PC-9 (cell line): Measurements from ENCODE around the gene CDK17. TPM values are rescaled to one million over a fixed set of nuclear protein-coding genes. Genes with fewer than 3 reads are reported as not detected.

Source experiments
- BruUV-seq: library from RNA; stranded (reverse); fragments of 400-500 nt; replicated peaks from 2 replicates; lab custom pipeline; 2021; lab: Mats Ljungman, UMichigan
- CTCF ChIA-PET: fragments of 300-600 bp; sonication (Branson Sonifier 250); formaldehyde crosslinking; loops from one replicate; lab custom pipeline; 2022; ENCODE audit warnings: antibody characterized with exemption; lab: Charles Lee
- POLR2A ChIA-PET: fragments of 300-600 bp; sonication (Branson Sonifier 250); formaldehyde crosslinking; loops from one replicate; lab custom pipeline; 2022; ENCODE audit warnings: antibody characterized with exemption; ENCODE audit not compliant: unreplicated experiment; lab: Charles Lee
- DNase-seq, 2 experiments: peaks; one replicate each; pipeline versions ENCODE4 v3.0.0 to v3.0.0-alpha.2; 2015 to 2022; ENCODE audit warnings: mixed read lengths in 1 of 2
- H2AFZ ChIP-seq: fragments of 200-600 bp; sonication (generic); 2 replicates; pipeline ENCODE4 v1.8.1; 2017; ENCODE audit warnings: antibody characterized with exemption
- H3F3A ChIP-seq: fragments of 200-600 bp; sonication (generic); 2 replicates; pipeline ENCODE4 v1.8.1; 2017; ENCODE audit warnings: antibody characterized with exemption, mild to moderate bottlenecking, low read depth; ENCODE audit not compliant: insufficient read depth
- H3K27ac ChIP-seq: fragments of 200-600 bp; sonication (generic); 2 replicates; pipeline ENCODE4 v1.6.1; 2016; ENCODE audit warnings: mixed run types
- H3K27me3 ChIP-seq: fragments of 200-600 bp; sonication (generic); 2 replicates; pipeline ENCODE4 v1.6.1; 2016; ENCODE audit warnings: low read depth, mixed run types; ENCODE audit not compliant: insufficient read depth
- H3K36me3 ChIP-seq: fragments of 200-600 bp; sonication (generic); 2 replicates; pipeline ENCODE4 v1.6.1; 2016; ENCODE audit warnings: low read depth, mixed run types
- H3K4me1 ChIP-seq: fragments of 200-600 bp; sonication (generic); replicated peaks from 2 replicates; pipeline ENCODE4 v1.6.1; 2016; ENCODE audit warnings: mixed run types; ENCODE audit not compliant: insufficient read depth
- H3K4me2 ChIP-seq: fragments of 200-600 bp; sonication (generic); 2 replicates; pipeline ENCODE4 v1.6.1; 2017; ENCODE audit warnings: mixed run types
- H3K4me3 ChIP-seq: fragments of 200-600 bp; sonication (generic); 2 replicates; pipeline ENCODE4 v1.6.1; 2016; ENCODE audit warnings: mixed run types
- H3K79me2 ChIP-seq: fragments of 200-600 bp; sonication (generic); 2 replicates; pipeline ENCODE4 v1.6.1; 2017; ENCODE audit warnings: low read depth, mixed run types
- H3K9me2 ChIP-seq: fragments of 200-600 bp; sonication (generic); 2 replicates; pipeline ENCODE4 v1.8.1; 2017; ENCODE audit warnings: mild to moderate bottlenecking; ENCODE audit not compliant: insufficient read depth
- H3K9me3 ChIP-seq: fragments of 200-600 bp; sonication (generic); 2 replicates; pipeline ENCODE4 v1.8.1; 2016; ENCODE audit warnings: low read depth; ENCODE audit not compliant: insufficient read depth
- H4K20me1 ChIP-seq: fragments of 200-600 bp; sonication (generic); 2 replicates; pipeline ENCODE4 v1.8.1; 2017; ENCODE audit not compliant: insufficient read depth
- CTCF ChIP-seq: fragments of 200-600 bp; sonication (generic); conservative IDR thresholded peaks from 2 replicates; pipeline ENCODE4 v1.6.1; 2017; ENCODE audit warnings: mixed run types, antibody characterized with exemption, mild to moderate bottlenecking, moderate library complexity
- EZH2 ChIP-seq: fragments of 200-600 bp; sonication (generic); IDR thresholded peaks from 2 replicates; pipeline ENCODE4 v1.8.0; 2017; ENCODE audit warnings: antibody characterized with exemption, low read depth
- intact Hi-C: fragments of 100-400 bp; cut with micrococcal nuclease; formaldehyde crosslinking; loops from one replicate; pipeline ENCODE4 v1.10.0; 2022; ENCODE audit not compliant: unreplicated experiment
- total RNA-seq: library from RNA; stranded (reverse); gene quantifications from 2 replicates; pipeline ENCODE4 v1.2.3, GENCODE V29; 2021

The CDK17 gene
- total RNA-seq, 1 experiment from 2014 or later, result 29.0 TPM

DNA sequence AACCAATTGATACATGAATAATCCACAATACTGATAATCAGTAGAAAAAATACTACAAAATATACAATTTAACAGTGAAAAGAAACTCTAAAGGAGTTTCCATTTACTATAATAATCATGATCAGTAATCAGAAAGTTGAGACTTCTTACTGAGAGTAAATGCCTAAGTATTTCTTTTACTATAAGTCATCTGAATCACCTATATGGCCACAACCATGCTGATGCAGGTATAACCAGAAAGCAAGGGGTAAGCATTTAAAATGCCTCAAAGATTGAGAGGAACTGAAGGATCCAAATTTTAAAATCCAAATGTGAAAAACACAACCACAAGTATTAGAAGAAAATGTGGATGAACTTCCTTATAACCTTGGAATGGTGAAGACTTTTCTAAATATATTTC is 23.4 kb downstream of the CDK17 start:
- no peak for TF ChIP-seq CTCF
- TF ChIP-seq EZH2, result no peak
- H3K4me3 ChIP-seq, result no peak overlapping the region
- no peak for DNase-seq
- ChIA-PET CTCF (no interaction called here), POLR2A (no interaction called here)
- intact Hi-C loops, result no loop called here
- BruUV-seq, result no TSS peak
- H4K20me1 ChIP-seq, result peaks cover 33% of the 10 kb centered on the region; the same call in 1 of the 2 replicates
- no peaks in the 10 kb centered on the region for H3K27me3 ChIP-seq
- H3K4me2 ChIP-seq, result no peak overlapping the region
- H3K9me2 ChIP-seq, result no peaks in the 10 kb centered on the region
- no peaks in the 10 kb centered on the region for H3K4me1 ChIP-seq
- peaks cover 97% of the 10 kb centered on the region for H3K79me2 ChIP-seq
- peaks cover 9% of the 10 kb centered on the region for H3F3A ChIP-seq
- H2AFZ ChIP-seq, result no peak overlapping the region
- peaks cover under 1% of the 10 kb centered on the region; the same call in 1 of the 2 replicates for H3K9me3 ChIP-seq
- no peaks in the 10 kb centered on the region for H3K36me3 ChIP-seq
- H3K27ac ChIP-seq, result no peak overlapping the region

GRCh38 chr12:96375841-96376604 is 24.2 kb downstream of the CDK17 start:
- Histone ChIP-seq H4K20me1 (peaks cover 34% of the 10 kb centered on the region; the same call in 1 of the 2 replicates), H3K79me2 (peaks cover 96% of the 10 kb centered on the region), H3K36me3 (no peaks in the 10 kb centered on the region), H3K9me2 (no peaks in the 10 kb centered on the region), H3K4me1 (no peaks in the 10 kb centered on the region), H3K9me3 (no peaks in the 10 kb centered on the region; the same call in 1 of the 2 replicates), H3K4me2 (no peak overlapping the region), H3K27ac (no peak overlapping the region), H3K27me3 (no peaks in the 10 kb centered on the region), H2AFZ (no peak overlapping the region), H3F3A (peaks cover 17% of the 10 kb centered on the region), H3K4me3 (no peak overlapping the region)
- ChIA-PET POLR2A (no interaction called here), CTCF (no interaction called here)
- intact Hi-C loops, result no loop called here
- no peak for TF ChIP-seq CTCF
- no peak for TF ChIP-seq EZH2
- no peak for DNase-seq
- BruUV-seq, result no TSS peak

DNA sequence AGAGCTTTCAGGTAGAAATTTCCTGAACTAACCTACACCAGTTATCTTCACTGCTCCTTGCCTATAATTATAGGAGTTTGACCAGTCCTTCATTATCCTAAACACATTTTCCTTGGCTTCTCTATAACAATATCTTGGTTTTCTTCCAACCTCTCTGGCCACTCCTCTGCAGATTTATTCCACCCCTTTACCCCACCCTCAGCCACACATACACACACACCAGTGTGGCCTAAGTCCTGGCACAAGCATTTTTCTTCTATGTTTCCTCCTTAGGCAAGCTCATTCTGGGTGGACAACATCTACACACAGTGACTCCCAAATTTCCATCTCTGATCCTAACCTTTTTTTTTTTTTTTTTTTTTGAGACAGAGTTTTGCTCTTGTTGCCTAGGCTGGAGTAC is 25.1 kb downstream of the CDK17 start:
- peaks cover 20% of the 10 kb centered on the region for H3F3A ChIP-seq
- no peak overlapping the region for H3K4me2 ChIP-seq
- no peak for TF ChIP-seq EZH2
- no TSS peak for BruUV-seq
- H3K4me3 ChIP-seq, result no peak overlapping the region
- ChIA-PET POLR2A (no interaction called here), CTCF (no interaction called here)
- H3K9me2 ChIP-seq, result no peaks in the 10 kb centered on the region
- peaks cover 96% of the 10 kb centered on the region for H3K79me2 ChIP-seq
- no peaks in the 10 kb centered on the region; the same call in 1 of the 2 replicates for H3K9me3 ChIP-seq
- H2AFZ ChIP-seq, result no peak overlapping the region
- peaks cover 34% of the 10 kb centered on the region; the same call in 1 of the 2 replicates for H4K20me1 ChIP-seq
- no peaks in the 10 kb centered on the region for H3K27me3 ChIP-seq
- intact Hi-C loops, result no loop called here
- DNase-seq, result no peak
- no peaks in the 10 kb centered on the region for H3K36me3 ChIP-seq
- no peaks in the 10 kb centered on the region for H3K4me1 ChIP-seq
- no peak overlapping the region for H3K27ac ChIP-seq
